ENCODE measurements around the gene NBEA. TPM values are rescaled to one million over a fixed set of nuclear protein-coding genes. Genes with fewer than 3 reads are reported as not detected.
A peak's percentile ranks its signal among the peaks of the same experiment; 100 is the strongest.
"Not testable (repeated sequence)": the region's sequence is repeated elsewhere in the genome, so short reads cannot be mapped to it uniquely, and the experiment has no call there.

Gene NBEA
- total and polyA plus RNA-seq, 5 experiments from 2014 or later = 1.1 to 8.0 (median 1.7) TPM

DNA sequence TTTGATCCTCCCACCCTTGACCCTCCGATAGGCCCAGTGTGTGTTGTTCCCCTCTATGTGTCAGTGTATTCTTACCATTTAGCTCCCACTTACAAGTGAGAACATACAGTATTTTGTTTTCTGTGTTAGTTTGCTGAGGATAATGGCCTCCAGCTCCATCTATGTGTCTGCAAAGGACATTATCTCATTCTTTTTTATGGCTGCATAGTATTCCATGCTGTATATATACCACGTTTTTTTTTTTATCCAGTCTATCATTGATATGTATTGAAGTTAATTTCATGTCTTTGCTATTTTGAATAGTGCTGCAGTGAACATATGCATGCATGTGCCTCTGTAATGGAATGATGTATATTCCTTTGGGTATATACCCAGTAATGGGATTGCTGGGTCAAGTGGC is 27.5 kb downstream of the NBEA start:
- POLR2A ChIA-PET, DNase-seq, H3K4me3 Mint-ChIP-seq, H3K27ac Mint-ChIP-seq, H3K4me1 Mint-ChIP-seq, H3K27me3 Mint-ChIP-seq, ATAC-seq: not testable (repeated sequence)
- Mint-ChIP-seq H3K9me3 (peaks cover 8 to 46% (median 25%) of the 10 kb centered on the region in 9 donors), H3K36me3 (peaks cover 13 to 38% (median 30%) of the 10 kb centered on the region in 3 donors)

DNA sequence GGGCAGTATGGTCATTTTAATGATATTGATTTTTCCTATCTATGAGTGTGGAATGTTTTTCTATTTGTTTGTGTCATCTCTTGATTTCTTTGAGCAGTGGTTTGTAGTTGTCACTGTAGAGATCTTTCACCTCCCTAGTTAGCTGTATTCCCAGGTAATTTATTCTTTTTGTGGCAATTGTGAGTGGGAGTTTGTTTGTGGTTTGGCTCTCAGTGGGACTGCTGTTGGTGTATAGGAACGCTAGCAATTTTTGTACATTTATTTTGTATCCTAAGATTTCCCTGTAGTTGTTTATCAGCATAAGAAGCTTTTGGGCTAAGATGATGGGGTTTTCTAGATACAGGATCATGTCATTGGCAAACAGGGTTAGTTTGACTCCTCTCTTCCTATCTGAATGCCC is 28.9 kb downstream of the NBEA start:
- DNase-seq (no peak), ATAC-seq (no peak)
- H3K4me1 Mint-ChIP-seq = peaks cover 0 to 6% (median 2%) of the 10 kb centered on the region in 4 donors
- peak overlapping the region in 1 of 10 donors; percentile 33 for H3K27ac Mint-ChIP-seq
- H3K27me3 Mint-ChIP-seq = no peaks in the 10 kb centered on the region
- peaks cover 13 to 47% (median 41%) of the 10 kb centered on the region in 3 donors for H3K36me3 Mint-ChIP-seq
- POLR2A ChIA-PET = no interaction called here
- H3K9me3 Mint-ChIP-seq = peaks cover 8 to 56% (median 27%) of the 10 kb centered on the region in 9 donors
- H3K4me3 Mint-ChIP-seq = peak overlapping the region in 1 of 10 donors; percentile 28

DNA sequence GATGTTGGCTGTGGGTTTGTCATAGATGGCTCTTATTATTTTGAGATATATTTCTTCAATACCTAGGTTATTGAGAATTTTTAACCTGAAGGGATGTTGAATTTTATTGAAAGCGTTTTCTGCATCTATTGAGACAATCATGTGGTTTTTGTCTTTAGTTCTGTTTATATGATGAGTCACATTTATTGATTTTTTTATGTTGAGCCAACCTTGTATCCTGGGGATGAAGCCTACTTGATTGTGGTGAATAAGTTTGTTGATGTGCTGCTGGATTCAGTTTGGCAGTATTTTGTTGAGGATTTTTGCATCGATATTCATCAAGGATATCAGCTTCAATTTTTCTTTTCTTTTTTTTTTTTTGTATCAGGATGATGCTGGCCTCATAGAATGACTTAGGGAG is 29.4 kb downstream of the NBEA start:
- Mint-ChIP-seq H3K27me3 (no peaks in the 10 kb centered on the region), H3K36me3 (peaks cover 13 to 47% (median 46%) of the 10 kb centered on the region in 3 donors), H3K4me1 (peaks cover 0 to 3% (median 2%) of the 10 kb centered on the region in 4 donors), H3K27ac (peak overlapping the region in 1 of 10 donors; percentile 33), H3K4me3 (no peak overlapping the region), H3K9me3 (peaks cover 8 to 61% (median 29%) of the 10 kb centered on the region in 9 donors)
- POLR2A ChIA-PET = no interaction called here
- ATAC-seq (no peak), DNase-seq (no peak)

DNA sequence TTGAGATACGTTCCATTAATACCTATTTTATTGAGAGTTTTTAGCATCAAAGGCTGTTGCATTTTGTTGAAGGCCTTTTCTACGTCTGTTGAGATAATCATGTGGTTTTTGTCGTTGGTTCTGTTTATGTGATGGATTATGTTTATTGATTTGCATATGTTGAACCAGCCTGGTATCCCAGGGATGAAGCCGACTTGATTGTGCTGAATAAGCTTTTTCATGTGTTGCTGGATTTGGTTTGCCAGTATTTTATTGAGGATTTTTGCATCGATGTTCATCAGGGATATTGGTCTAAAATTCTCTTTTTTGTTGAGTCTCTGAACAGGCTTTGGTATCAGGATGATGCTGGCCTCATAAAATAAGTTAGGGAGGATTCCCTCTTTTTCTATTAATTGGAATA is 43.1 kb downstream of the NBEA start:
- ATAC-seq, H3K4me3 Mint-ChIP-seq, DNase-seq, H3K27ac Mint-ChIP-seq, POLR2A ChIA-PET, H3K27me3 Mint-ChIP-seq, H3K4me1 Mint-ChIP-seq: not testable (repeated sequence)
- peaks cover 15 to 71% (median 38%) of the 10 kb centered on the region in 9 donors for H3K9me3 Mint-ChIP-seq
- H3K36me3 Mint-ChIP-seq = peaks cover 14 to 54% (median 31%) of the 10 kb centered on the region in 3 donors

DNA sequence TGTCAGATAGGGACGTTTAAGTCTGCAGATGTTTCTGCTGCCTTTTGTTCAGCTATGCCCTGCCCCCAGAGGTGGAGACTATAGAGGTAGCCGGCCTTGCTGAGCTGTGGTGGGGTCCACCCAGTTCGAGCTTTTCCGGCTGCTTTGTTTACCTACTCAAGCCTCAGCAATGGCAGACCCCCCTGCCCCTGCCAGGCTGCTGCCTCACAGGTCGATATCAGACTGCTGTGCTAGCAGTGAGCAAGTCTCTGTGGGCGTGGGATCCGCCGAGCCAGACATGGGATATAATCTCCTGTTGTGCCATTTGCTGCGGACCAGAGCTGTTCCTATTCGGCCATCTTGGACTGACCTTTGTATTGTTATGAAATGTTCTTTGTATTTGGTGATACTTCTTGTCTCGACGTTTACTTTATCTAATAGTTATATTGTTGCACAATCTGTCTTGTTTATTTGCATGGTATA is 46.3 kb downstream of the NBEA start:
- Mint-ChIP-seq H3K36me3 (peaks cover 25 to 70% (median 50%) of the 10 kb centered on the region in 3 donors), H3K27me3 (no peaks in the 10 kb centered on the region), H3K4me1 (peaks cover 0 to 8% (median 2%) of the 10 kb centered on the region in 4 donors), H3K4me3 (no peak overlapping the region), H3K9me3 (peaks cover 26 to 84% (median 52%) of the 10 kb centered on the region in 9 donors), H3K27ac (no peak overlapping the region)
- no peak for DNase-seq
- POLR2A ChIA-PET = no interaction called here
- ATAC-seq = no peak

DNA sequence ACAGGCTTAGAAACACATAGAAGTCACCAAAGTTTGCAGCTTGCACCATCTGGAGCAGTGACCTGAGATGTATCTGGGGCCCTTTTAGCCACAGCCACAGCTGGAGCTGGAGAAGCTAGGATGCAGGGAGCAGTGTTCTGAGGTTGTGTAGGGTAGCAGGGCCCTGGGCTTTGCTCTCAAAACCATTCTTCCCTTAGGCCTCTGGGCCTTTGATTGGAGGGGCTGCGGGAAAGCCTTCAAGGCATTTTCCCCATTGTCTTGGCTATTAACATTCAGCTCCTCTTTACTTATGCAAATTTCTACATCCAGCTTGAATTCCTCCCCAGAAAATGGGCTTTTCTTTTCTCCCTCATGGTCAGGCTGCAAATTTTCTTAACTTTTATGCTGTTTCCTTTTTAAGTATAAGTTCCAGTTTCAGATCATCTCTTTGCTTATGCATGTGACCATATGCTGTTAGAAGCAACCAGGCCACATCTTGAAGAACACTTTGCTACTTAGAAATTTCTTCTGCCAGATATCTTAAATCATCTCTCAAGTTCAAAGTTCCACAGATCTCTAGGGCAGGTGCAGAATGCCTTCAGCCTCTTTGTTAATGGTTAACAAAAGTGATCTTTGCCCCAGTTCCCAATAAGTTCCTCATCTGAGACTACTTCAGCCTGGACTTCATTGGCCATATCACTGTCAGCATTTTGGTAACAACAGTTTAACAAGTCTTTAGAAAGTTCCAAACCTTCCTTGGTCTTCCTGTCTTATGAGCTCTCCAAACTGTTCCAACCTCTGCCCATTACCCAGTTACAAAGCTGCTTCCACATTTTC is 48.5 kb downstream of the NBEA start:
- Mint-ChIP-seq H3K4me3 (no peak overlapping the region), H3K36me3 (peaks cover 27 to 62% (median 43%) of the 10 kb centered on the region in 3 donors), H3K27ac (no peak overlapping the region), H3K9me3 (peaks cover 24 to 65% (median 50%) of the 10 kb centered on the region in 9 donors), H3K27me3 (no peaks in the 10 kb centered on the region), H3K4me1 (peaks cover 0 to 8% (median 2%) of the 10 kb centered on the region in 4 donors)
- POLR2A ChIA-PET = no interaction called here
- no peak for DNase-seq
- no peak for ATAC-seq

DNA sequence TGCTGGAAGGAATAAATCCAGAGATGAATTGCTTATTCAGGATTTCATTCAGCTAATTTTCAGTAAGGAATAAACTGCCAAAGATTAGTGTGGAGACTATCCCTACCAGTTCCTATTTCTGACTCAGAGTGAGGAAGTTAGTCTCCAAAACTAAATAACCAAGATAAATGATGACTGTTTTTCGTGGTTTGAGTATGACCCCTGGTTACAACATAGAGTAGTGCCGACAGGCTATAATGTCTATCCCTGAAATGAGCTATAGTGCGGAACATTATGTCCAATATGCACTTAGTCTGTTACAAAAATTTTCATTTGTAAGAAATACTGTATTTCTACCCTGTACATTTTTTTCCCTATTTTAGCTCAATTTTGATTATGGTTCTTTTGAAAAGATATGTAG is 51.4 kb downstream of the NBEA start:
- ATAC-seq (no peak), DNase-seq (no peak)
- peaks cover 16 to 52% (median 44%) of the 10 kb centered on the region in 9 donors for H3K9me3 Mint-ChIP-seq
- H3K4me3 Mint-ChIP-seq = no peak overlapping the region
- H3K4me1 Mint-ChIP-seq = peaks cover 0 to 2% (median 0%) of the 10 kb centered on the region in 4 donors
- POLR2A ChIA-PET = no interaction called here
- no peaks in the 10 kb centered on the region for H3K27me3 Mint-ChIP-seq
- H3K36me3 Mint-ChIP-seq = peaks cover 22 to 51% (median 37%) of the 10 kb centered on the region in 3 donors
- no peak overlapping the region for H3K27ac Mint-ChIP-seq

DNA sequence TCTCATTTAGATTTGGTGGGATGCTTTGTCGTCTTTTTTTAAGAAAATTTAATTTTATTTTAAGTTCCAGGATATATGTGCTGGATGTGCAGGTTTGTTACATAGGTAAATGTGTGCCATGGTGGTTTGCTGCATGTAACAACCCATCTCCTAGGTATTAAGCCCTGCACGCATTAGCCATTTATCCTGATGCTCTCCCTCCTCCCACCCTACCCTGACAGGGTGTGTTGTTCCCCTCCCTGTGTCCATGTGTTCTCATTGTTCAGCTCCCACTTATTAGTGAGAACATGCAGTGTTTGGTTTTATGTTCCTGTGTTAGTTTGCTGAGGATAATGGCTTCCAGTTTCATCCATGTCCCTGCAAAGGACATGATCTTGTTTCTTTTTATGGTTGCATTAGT is 61.7 kb downstream of the NBEA start:
- H3K27me3 Mint-ChIP-seq, ATAC-seq, H3K4me3 Mint-ChIP-seq, H3K27ac Mint-ChIP-seq, H3K4me1 Mint-ChIP-seq, POLR2A ChIA-PET, DNase-seq: not testable (repeated sequence)
- H3K9me3 Mint-ChIP-seq = peaks cover under 1 to 23% (median 6%) of the 10 kb centered on the region in 9 donors
- peaks cover 5 to 13% (median 10%) of the 10 kb centered on the region in 3 donors for H3K36me3 Mint-ChIP-seq

DNA sequence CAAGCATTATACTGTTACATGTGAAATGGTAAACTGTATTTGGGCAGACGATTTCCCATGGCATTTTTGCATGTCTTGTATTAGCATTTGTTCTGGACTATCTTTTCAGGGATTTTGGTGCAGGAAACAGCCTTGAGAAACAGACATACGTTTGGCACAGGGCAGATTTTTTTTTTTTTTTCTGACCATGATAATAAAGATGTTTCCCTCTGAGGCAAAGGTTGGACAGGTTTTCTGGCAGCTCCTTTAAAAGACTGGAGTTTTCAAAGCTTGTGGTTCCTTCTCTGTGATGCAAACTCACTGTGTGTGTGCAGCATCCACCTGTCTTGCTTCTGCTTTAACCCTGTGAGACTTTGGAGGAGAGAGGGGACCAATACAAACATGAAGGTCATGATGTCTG is 63.0 kb downstream of the NBEA start:
- POLR2A ChIA-PET = no interaction called here

DNA sequence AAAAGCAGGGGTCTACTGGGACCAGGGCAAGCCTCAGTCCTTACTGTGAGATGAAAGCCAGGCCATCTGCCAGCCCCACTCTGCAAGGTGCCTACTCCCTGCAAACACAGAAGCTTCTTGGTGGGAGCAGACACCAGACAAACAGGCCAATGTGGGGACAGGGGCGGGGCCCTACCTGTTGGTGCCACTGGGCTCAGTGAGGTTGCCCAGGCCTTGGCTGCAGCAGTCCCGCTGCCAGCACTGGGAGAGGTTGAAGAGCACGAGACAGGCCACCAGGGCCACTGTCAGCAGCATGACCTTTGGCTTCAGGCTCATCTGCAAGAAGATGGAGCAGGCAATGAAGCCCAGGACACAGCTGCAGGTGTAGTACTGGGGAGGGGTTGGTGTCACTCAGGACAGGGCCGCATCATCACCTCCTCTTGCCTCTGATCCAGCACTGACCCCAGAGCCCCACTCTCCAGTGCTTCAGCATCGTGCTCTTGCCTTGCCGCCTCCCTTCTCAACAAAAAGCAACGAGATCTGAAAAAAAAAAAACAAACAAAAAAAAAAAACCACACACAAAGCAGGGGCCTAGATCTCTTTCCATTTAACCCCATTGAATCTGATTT is 72.6 kb downstream of the NBEA start:
- POLR2A ChIA-PET = no interaction called here
- Mint-ChIP-seq H3K27ac (peak overlapping the region in 2 of 10 donors; percentile 15 to 44), H3K4me3 (no peak overlapping the region), H3K9me3 (peaks cover 0 to 6% (median under 1%) of the 10 kb centered on the region in 9 donors), H3K4me1 (peaks cover 4 to 14% (median 8%) of the 10 kb centered on the region in 4 donors), H3K36me3 (peaks cover 0 to 4% (median 3%) of the 10 kb centered on the region in 3 donors), H3K27me3 (no peaks in the 10 kb centered on the region)
- no peak for DNase-seq
- ATAC-seq = no peak

More for the DNA sequence above, 63.0 kb downstream of the NBEA start:
- Mint-ChIP-seq H3K4me1 (peaks cover 0 to 9% (median 5%) of the 10 kb centered on the region in 4 donors), H3K27me3 (no peaks in the 10 kb centered on the region), H3K27ac (no peak overlapping the region), H3K9me3 (peaks cover 0 to 24% (median 6%) of the 10 kb centered on the region in 9 donors), H3K4me3 (no peak overlapping the region), H3K36me3 (peaks cover 5 to 7% (median 7%) of the 10 kb centered on the region in 3 donors)
- DNase-seq = no peak
- ATAC-seq = no peak

DNA sequence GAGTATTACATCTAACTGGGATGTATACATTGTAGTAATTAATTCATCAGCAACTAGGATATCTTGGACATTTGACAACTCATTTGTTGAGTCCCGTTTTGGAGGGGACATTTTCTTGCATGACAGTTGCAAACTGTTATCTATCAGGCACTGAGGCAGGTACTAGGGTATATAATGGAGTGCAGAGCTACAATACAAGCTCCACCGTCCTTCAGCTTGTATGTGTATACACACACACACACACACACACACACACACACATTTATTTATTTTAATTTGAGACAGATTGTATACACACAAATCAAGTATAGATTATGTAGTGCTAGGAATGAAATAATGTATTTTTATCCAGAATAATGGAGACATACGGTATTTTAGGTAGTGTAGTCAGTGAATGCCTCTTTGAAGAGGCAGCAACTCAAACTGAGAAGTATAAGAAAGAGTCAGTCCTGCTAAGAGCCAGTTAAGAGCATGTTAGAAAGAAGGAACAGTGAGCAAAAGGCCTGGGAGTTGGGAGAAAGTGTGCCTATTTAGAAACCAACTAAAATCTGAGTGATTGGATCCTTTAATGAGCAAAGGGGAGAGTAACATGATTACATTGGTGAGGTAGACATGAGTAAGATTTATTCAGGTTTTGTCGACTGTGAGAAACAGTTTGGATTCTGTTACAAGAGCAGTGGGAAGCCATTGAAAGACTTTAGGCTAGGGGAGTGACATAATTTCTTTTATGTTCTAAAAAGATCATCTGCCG is 74.5 kb downstream of the NBEA start:
- Mint-ChIP-seq H3K9me3 (peaks cover 0 to 13% (median 6%) of the 10 kb centered on the region in 9 donors), H3K4me3 (no peak overlapping the region), H3K27me3 (no peaks in the 10 kb centered on the region), H3K4me1 (peaks cover 4 to 11% (median 7%) of the 10 kb centered on the region in 4 donors), H3K36me3 (peaks cover 3 to 16% (median 14%) of the 10 kb centered on the region in 3 donors), H3K27ac (no peak overlapping the region)
- POLR2A ChIA-PET = no interaction called here
- DNase-seq = no peak
- ATAC-seq = no peak

DNA sequence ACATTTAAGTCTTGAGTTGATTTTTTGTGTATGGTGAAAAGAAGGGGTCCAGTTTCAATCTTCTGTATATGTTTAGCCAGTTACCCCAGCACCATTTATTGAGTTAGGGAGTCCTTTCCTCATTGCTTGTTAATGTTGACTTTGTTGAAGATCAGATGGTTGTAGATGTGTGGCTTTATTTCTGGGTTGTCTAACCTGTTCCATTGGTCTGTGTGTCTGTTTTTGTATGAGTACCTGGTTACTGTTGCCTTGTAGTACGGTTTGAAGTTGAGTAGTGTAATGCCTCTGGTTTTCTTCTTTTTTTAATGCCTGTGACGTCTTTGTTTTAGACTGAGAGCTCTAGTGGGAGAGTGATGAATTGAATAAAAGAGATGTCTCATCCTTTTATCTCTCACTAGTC is 83.2 kb downstream of the NBEA start:
- Mint-ChIP-seq H3K4me1 (peaks cover 0 to 4% (median 0%) of the 10 kb centered on the region in 4 donors), H3K4me3 (no peak overlapping the region), H3K27ac (no peak overlapping the region), H3K27me3 (no peaks in the 10 kb centered on the region), H3K9me3 (peaks cover 5 to 72% (median 29%) of the 10 kb centered on the region in 9 donors), H3K36me3 (peaks cover 6 to 60% (median 38%) of the 10 kb centered on the region in 3 donors)
- POLR2A ChIA-PET = no interaction called here
- ATAC-seq (no peak), DNase-seq (no peak)
